Neuronal stem cell (in vitro differentiated cells): ENCODE data around the gene TRPM5.
"Not testable (repeated sequence)": the region's sequence is repeated elsewhere in the genome, so short reads cannot be mapped to it uniquely, and the experiment has no call there.

Source experiments
- DNase-seq: peaks from one replicate; pipeline ENCODE4 v3.0.0-alpha.2; 2013; ENCODE audit warnings: low spot score
- H2AFZ ChIP-seq: one replicate; pipeline ENCODE4 v1.6.1; 2013; ENCODE audit warnings: mild to moderate bottlenecking, low read length, inconsistent platforms
- H2AK5ac ChIP-seq: 2 replicates; pipeline ENCODE4 v1.6.1; 2013; ENCODE audit warnings: low read depth, mild to moderate bottlenecking, inconsistent platforms, low read length, moderate library complexity, mixed read lengths
- H2BK120ac ChIP-seq: 2 replicates; pipeline ENCODE4 v1.6.1; 2013; ENCODE audit warnings: low read depth, mild to moderate bottlenecking, inconsistent platforms, low read length, moderate library complexity, mixed read lengths
- H2BK12ac ChIP-seq: one replicate; pipeline ENCODE4 v1.6.1; 2013; ENCODE audit warnings: low read length, inconsistent platforms
- H2BK15ac ChIP-seq: 2 replicates; pipeline ENCODE4 v1.6.1; 2013; ENCODE audit warnings: mild to moderate bottlenecking, low read length, inconsistent platforms, mixed read lengths
- H2BK5ac ChIP-seq: one replicate; pipeline ENCODE4 v1.6.1; 2013; ENCODE audit warnings: inconsistent platforms, mild to moderate bottlenecking, low read length, moderate library complexity
- H3K14ac ChIP-seq: one replicate; pipeline ENCODE4 v1.6.1; 2013; ENCODE audit warnings: low read length, inconsistent platforms
- H3K18ac ChIP-seq: 2 replicates; pipeline ENCODE4 v1.6.1; 2013; ENCODE audit warnings: low read length, inconsistent platforms
- H3K23ac ChIP-seq: 2 replicates; pipeline ENCODE4 v1.6.1; 2013; ENCODE audit warnings: low read depth, mild to moderate bottlenecking, mixed read lengths, low read length, inconsistent platforms; ENCODE audit not compliant: poor library complexity
- H3K27ac ChIP-seq: replicated peaks from 3 replicates; pipeline ENCODE4 v1.5.1; 2013; ENCODE audit warnings: low read length, inconsistent platforms
- H3K27me3 ChIP-seq, 3 experiments: 2 replicates each; pipeline ENCODE4 v1.6.1; 2013; ENCODE audit warnings: low read length in 3 of 3, mild to moderate bottlenecking in 2 of 3, inconsistent platforms in 1 of 3, low read depth in 1 of 3, mixed read lengths in 1 of 3, moderate library complexity in 1 of 3; ENCODE audit not compliant: control insufficient read depth in 3 of 3, insufficient read depth in 3 of 3
- H3K36me3 ChIP-seq, 2 donors: replicated peaks in 1 of 2; 2 replicates each; pipeline ENCODE4 v1.6.1; 2013; ENCODE audit warnings: low read length in 2 of 2; ENCODE audit not compliant: control insufficient read depth in 2 of 2, insufficient read depth in 2 of 2
- H3K4ac ChIP-seq: 2 replicates; pipeline ENCODE4 v1.6.1; 2013; ENCODE audit warnings: inconsistent platforms, mild to moderate bottlenecking, low read length, moderate library complexity
- H3K4me1 ChIP-seq, 2 donors: 1 replicate in 1 of 2; 2 replicates in 1 of 2; pipeline ENCODE4 v1.6.1; 2013; ENCODE audit warnings: low read length in 2 of 2, low read depth in 1 of 2; ENCODE audit not compliant: control insufficient read depth in 2 of 2, insufficient read depth in 1 of 2
- H3K4me2 ChIP-seq: one replicate; pipeline ENCODE4 v1.6.1; 2013; ENCODE audit warnings: mild to moderate bottlenecking, low read length, inconsistent platforms; ENCODE audit not compliant: insufficient read depth, poor library complexity, severe bottlenecking
- H3K4me3 ChIP-seq, 2 donors: 2 replicates each; pipeline ENCODE4 v1.5.1; 2013; ENCODE audit warnings: low read length in 2 of 2, mild to moderate bottlenecking in 2 of 2, inconsistent platforms in 1 of 2, moderate library complexity in 1 of 2
- H3K79me1 ChIP-seq: one replicate; pipeline ENCODE4 v1.6.1; 2013; ENCODE audit warnings: low read depth, mild to moderate bottlenecking, inconsistent platforms, low read length, moderate library complexity
- H3K9ac ChIP-seq: one replicate; pipeline ENCODE4 v1.6.1; 2013; ENCODE audit warnings: mild to moderate bottlenecking, low read depth, low read length, inconsistent platforms; ENCODE audit not compliant: poor library complexity
- H3K9me3 ChIP-seq, 2 donors: replicated peaks in 1 of 2; 2 replicates each; pipeline versions ENCODE3 to v1.6.1; 2013; ENCODE audit warnings: low read length in 2 of 2, mild to moderate bottlenecking in 2 of 2, inconsistent platforms in 1 of 2, low read depth in 1 of 2, mixed read lengths in 1 of 2, moderate library complexity in 1 of 2; ENCODE audit not compliant: control insufficient read depth in 2 of 2, insufficient read depth in 1 of 2
- H4K8ac ChIP-seq: one replicate; pipeline ENCODE4 v1.6.1; 2013; ENCODE audit warnings: low read depth, mild to moderate bottlenecking, inconsistent platforms, low read length, moderate library complexity
- H4K91ac ChIP-seq: one replicate; pipeline ENCODE4 v1.6.1; 2013; ENCODE audit warnings: low read length, low read depth, mild to moderate bottlenecking, inconsistent platforms; ENCODE audit not compliant: poor library complexity
- WGBS, 2 donors: extraction: QIAGEN DNeasy Blood & Tissue Kit; methylation state at CpG; one replicate each; pipeline ENCODE4 v1.1.7; 2013; ENCODE audit warnings: missing lambda C conversion rate in 2 of 2, mixed read lengths in 1 of 2; ENCODE audit not compliant: insufficient read length in 2 of 2, insufficient replicate concordance in 1 of 2; ENCODE audit errors: extremely low coverage in 2 of 2; 5-methylcytosine and 5-hydroxymethylcytosine counted together

Gene TRPM5

GRCh38 chr11:2480874-2481220 is 36.5 kb upstream of the TRPM5 start:
- no peak overlapping the region for H3K4me3 ChIP-seq

GRCh38 chr11:2480067-2480873 is 36.0 kb upstream of the TRPM5 start:
- not testable (repeated sequence) for H4K91ac ChIP-seq, H3K4me1 ChIP-seq, H3K27ac ChIP-seq, H3K18ac ChIP-seq, H3K4me3 ChIP-seq, H2BK12ac ChIP-seq, H3K36me3 ChIP-seq, H2BK120ac ChIP-seq, H2AK5ac ChIP-seq, H3K14ac ChIP-seq, H2BK5ac ChIP-seq, DNase-seq, H3K27me3 ChIP-seq, H3K23ac ChIP-seq, H3K4ac ChIP-seq, H3K9ac ChIP-seq, H4K8ac ChIP-seq, H3K9me3 ChIP-seq, H2AFZ ChIP-seq, H3K79me1 ChIP-seq, H3K4me2 ChIP-seq, H2BK15ac ChIP-seq
- no CpG with 5 or more reads among the region's 6 CpGs for WGBS, 2 donors

More at GRCh38 chr11:2480874-2481220, 36.5 kb upstream of the TRPM5 start:
- Histone ChIP-seq H3K4me1 (no peaks in the 10 kb centered on the region), H2AFZ (no peak overlapping the region), H3K23ac (no peak overlapping the region), H2BK12ac (no peak overlapping the region), H2AK5ac (no peak overlapping the region), H3K27ac (no peak overlapping the region), H3K79me1 (no peaks in the 10 kb centered on the region), H4K91ac (no peak overlapping the region), H3K27me3 (peaks cover 0 to 3% (median 0%) of the 10 kb centered on the region in 3 experiments), H3K36me3 (no peaks in the 10 kb centered on the region), H3K14ac (no peak overlapping the region), H2BK5ac (no peak overlapping the region), H3K9ac (no peak overlapping the region), H2BK120ac (no peak overlapping the region), H3K4ac (no peak overlapping the region), H2BK15ac (no peak overlapping the region), H4K8ac (no peak overlapping the region), H3K9me3 (peaks cover 0 to 8% of the 10 kb centered on the region in 2 donors), H3K4me2 (no peak overlapping the region), H3K18ac (no peak overlapping the region)
- no CpG with 5 or more reads among the region's 7 CpGs for WGBS, 2 donors
- no peak for DNase-seq

GRCh38 chr11:2477936-2478335 is 33.6 kb upstream of the TRPM5 start:
- H3K4me1 ChIP-seq: no peaks in the 10 kb centered on the region
- no peak overlapping the region for H2BK15ac ChIP-seq
- H3K36me3 ChIP-seq: no peaks in the 10 kb centered on the region
- H3K4ac ChIP-seq: no peak overlapping the region
- no peak overlapping the region for H2AK5ac ChIP-seq
- H4K91ac ChIP-seq: no peak overlapping the region
- H3K27ac ChIP-seq: no peak overlapping the region
- H3K27me3 ChIP-seq: no peaks in the 10 kb centered on the region
- no peak overlapping the region for H3K18ac ChIP-seq
- H3K14ac ChIP-seq: no peak overlapping the region
- no peak overlapping the region for H3K4me3 ChIP-seq
- H2BK12ac ChIP-seq: no peak overlapping the region
- no peak overlapping the region for H3K23ac ChIP-seq
- no peak overlapping the region for H2AFZ ChIP-seq
- no CpG with 5 or more reads among the region's 8 CpGs for WGBS, 2 donors
- H3K9ac ChIP-seq: no peak overlapping the region
- H3K79me1 ChIP-seq: no peaks in the 10 kb centered on the region
- H2BK5ac ChIP-seq: no peak overlapping the region
- no peak overlapping the region for H4K8ac ChIP-seq
- no peak overlapping the region for H2BK120ac ChIP-seq
- H3K9me3 ChIP-seq: peaks cover 0 to 8% of the 10 kb centered on the region in 2 donors
- DNase-seq: no peak
- H3K4me2 ChIP-seq: no peak overlapping the region

GRCh38 chr11:2477254-2477653 is 32.9 kb upstream of the TRPM5 start:
- Histone ChIP-seq H4K8ac (no peak overlapping the region), H2AFZ (no peak overlapping the region), H3K23ac (no peak overlapping the region), H2AK5ac (no peak overlapping the region), H3K27ac (no peak overlapping the region), H2BK15ac (no peak overlapping the region), H3K4me3 (no peak overlapping the region), H3K4me1 (no peaks in the 10 kb centered on the region), H3K9ac (no peak overlapping the region), H3K4ac (no peak overlapping the region), H2BK120ac (no peak overlapping the region), H2BK5ac (no peak overlapping the region), H3K36me3 (no peaks in the 10 kb centered on the region), H3K27me3 (no peaks in the 10 kb centered on the region), H2BK12ac (no peak overlapping the region), H4K91ac (no peak overlapping the region), H3K4me2 (no peak overlapping the region), H3K9me3 (peaks cover 0 to 8% of the 10 kb centered on the region in 2 donors), H3K14ac (no peak overlapping the region), H3K79me1 (no peaks in the 10 kb centered on the region), H3K18ac (no peak overlapping the region)
- DNase-seq: no peak
- WGBS, 2 donors: no CpG with 5 or more reads among the region's 3 CpGs
